Measurements from ENCODE around the gene P3H3.

P3H3 gene

DNA sequence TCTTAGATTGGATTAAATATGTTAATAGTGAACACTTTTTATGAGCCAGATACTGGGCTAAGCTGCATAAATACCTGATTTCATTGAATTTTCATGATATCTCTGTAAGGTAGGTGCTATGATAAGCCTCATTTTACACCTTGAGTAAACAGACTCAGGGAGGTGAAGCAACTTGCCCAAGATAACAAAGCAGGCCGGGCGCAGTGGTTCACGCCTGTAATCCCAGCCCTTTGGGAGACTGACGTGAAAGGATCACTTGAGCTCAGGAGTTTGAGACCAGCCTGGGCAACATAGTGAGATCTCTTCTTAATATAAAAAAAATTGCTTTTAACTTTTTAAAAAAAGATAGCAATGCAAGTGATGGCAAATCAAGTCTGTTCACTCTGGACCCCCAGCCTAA, 13.9 kb downstream of the P3H3 start:
- no peak for DNase-seq (ENCODE audit: low read depth in 1 of 2, low spot score in 1 of 2)

DNA sequence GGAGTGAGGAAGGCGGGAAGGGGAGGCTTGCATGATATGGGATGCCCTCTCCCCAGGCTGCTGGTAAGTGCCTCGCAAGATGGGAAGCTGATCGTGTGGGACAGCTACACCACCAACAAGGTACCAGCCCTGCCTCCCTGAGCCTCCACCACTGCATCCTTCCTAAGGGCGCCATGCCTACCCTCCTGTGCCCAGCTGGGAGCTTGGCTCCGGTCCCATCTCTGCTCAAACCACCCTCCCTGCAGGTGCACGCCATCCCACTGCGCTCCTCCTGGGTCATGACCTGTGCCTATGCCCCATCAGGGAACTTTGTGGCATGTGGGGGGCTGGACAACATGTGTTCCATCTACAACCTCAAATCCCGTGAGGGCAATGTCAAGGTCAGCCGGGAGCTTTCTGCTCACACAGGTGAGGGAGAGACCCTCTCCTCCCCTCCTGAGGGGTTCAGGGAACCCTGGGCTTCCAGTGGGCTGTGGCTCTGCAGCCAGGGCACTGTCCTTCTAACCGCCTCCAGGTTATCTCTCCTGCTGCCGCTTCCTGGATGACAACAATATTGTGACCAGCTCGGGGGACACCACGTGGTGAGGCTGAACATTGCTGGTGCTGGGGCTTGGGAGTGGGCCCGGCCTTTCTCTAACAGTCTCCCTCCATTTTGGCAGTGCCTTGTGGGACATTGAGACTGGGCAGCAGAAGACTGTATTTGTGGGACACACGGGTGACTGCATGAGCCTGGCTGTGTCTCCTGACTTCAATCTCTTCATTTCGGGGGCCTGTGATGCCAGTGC, 15.1 kb downstream of the P3H3 start:
- no peak for DNase-seq (ENCODE audit: low read depth in 1 of 2, low spot score in 1 of 2)

DNA sequence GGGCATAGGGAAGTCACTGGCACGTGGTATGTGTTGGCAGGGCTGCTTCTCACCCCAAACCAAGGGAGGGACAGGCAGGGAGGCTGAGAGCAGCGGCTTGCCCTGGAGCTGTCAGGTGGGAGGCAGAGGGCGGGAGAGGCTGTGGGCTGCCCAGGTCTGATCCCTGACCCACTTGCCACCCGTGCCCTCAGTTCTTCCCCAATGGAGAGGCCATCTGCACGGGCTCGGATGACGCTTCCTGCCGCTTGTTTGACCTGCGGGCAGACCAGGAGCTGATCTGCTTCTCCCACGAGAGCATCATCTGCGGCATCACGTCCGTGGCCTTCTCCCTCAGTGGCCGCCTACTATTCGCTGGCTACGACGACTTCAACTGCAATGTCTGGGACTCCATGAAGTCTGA, 17.2 kb downstream of the P3H3 start:
- no peak for DNase-seq (ENCODE audit: low read depth in 1 of 2, low spot score in 1 of 2)

DNA sequence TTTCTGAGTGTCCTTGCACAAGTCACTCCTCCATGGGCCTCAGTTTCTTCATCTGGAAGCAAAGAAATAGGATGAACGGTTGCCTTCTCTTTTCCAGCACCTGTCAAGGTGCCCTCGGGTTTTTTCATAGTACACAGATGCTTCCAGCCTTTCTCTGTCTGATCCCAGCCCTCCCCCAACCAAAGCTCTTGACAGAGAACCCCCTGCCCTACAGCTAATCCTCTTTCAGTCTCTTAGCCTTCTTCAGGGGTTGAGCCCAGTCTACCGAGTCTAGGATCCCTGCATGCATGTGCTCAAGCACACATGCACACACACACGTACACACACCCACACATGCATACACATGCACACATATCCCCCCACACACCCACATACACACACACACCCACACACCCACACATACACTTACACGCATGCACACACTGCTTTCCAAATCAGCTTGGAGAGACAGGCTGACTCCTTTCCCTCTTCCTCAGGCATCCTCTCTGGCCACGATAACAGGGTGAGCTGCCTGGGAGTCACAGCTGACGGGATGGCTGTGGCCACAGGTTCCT, 18.2 kb downstream of the P3H3 start:
- DNase-seq (ENCODE audit: low read depth in 1 of 2, low spot score in 1 of 2): no peak

DNA sequence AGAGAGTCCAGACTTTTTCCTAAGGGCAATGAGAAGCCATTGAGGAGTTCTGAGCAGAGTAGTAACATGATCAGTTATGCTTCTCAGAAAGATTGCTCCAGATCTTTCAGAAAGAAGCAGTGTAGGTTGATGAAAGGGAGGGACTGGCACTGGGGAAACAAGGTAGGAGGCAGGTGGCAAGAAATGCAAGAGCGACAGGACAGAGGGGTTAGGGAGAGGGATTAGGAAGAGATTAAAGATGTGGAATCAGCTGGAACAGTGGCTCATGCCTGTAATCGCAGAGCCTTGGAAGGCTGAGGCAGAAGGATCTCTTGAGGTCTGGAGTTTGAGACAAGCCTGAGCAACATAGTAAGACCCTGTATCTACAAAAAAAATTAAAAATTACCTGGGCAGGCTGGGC, 19.5 kb downstream of the P3H3 start:
- DNase-seq (ENCODE audit: low read depth in 1 of 2, low spot score in 1 of 2): no peak

DNA sequence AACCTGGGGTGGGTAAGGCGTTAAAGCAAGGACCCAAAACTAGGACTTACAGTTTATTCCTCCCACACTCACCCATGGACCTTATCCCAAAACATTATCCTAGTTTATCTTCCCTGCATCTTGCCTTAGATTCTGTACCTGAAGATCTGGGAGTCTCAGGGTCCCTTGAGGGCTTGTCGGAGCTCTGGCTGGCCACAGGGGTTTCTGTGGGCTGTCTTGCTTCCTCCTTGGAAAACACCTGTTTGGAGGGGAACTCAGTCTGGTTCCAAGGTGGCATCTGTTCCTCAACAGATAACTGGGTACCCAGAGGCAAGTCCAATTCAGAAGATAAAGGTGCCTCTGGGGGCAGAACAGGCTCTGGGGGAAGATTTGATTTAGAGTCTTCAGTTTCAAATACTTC, 21.2 kb downstream of the P3H3 start:
- DNase-seq (ENCODE audit: low read depth in 1 of 2, low spot score in 1 of 2): no peak

DNA sequence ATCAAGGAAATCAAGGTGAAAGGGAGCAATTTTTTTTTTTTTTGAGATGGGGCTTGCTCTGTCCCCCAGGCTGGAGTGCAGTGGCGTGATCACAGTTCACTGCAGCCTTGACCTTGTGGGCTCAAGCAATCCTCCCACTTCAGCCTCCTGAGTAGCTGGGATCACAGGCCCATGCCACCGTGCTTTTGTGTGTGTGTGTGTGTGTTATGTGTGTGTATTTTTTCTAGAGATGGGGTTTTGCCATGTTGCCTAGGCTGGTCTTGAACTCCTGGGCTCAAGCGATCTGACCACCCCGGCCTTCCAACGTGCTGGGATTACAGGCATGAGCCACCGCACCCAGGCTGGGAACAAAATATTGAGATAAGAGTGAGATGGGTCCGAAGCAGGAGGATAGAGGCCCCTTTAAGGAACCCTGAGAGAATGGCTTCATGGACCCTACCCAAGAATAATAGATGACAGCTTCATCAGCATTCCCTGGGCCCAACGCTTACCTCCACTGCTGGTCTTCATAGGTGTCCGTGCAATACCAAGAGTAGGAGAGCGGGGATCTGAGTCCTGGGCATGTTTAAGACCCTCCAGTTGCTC, 21.9 kb downstream of the P3H3 start:
- DNase-seq (ENCODE audit: low read depth in 1 of 2, low spot score in 1 of 2): no peak

DNA sequence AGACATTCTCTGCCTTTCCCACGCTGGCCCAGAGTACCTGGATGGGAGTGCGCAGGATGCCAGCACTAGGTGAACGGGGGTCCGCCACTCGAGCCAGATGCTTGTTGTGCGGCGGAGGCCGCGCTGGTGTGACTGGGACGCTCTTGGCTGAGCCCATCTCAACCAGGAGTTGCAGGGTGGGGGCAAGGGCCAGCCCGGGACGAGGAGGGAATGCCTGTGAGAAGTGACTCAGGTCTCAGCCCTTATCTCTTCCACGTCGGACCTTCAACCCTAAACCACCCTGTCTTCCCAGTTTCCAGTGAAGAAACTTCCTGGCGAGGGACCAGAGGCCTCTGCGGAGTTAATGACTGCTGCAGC, 22.6 kb downstream of the P3H3 start:
- DNase-seq (ENCODE audit: low read depth in 1 of 2, low spot score in 1 of 2): no peak

DNA sequence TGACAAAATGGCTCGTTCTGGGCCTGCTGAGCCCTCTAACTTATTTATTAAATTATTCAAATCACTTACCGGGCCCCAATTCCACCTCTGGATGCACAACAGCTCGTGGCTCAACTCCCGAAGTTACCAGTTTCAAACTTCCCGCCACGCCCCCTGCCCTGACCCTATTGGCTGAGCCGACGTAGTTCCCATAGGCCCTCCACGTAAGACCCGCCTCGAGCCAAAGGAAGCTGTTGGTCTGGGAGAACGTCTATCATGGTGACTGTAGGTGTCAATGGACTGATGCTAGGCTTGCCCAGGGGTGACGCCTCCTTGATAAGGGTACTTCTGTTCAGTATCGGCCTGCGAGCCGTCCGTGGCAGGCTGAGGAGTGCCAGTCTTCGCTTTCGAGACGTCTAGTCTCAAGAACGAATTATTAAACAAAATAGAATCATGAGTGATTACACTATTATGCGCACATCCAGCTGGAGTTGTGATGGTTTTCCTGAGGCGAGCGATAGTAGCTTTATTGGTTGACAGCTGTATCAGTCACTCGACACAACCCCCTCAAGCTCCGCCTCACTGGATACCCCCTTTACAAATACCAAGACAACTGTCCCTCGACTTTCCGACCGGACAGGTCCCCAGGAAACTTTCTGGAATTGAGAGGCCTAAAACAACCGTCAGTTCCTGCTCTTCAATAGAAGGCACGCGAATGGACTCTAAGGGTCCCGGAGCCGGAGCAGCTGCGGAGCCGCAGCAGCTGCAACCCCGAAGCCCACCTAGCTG, 23.1 kb downstream of the P3H3 start, which contains the start of gene CDCA3:
Gene CDCA3 (minus strand): TSS at position 134 of the 768 bp plus-strand sequence. CDS start 334 bp downstream, outside the sequence.
- peak; percentile 79 to 80 for DNase-seq (ENCODE audit: low read depth in 1 of 2, low spot score in 1 of 2)

DNA sequence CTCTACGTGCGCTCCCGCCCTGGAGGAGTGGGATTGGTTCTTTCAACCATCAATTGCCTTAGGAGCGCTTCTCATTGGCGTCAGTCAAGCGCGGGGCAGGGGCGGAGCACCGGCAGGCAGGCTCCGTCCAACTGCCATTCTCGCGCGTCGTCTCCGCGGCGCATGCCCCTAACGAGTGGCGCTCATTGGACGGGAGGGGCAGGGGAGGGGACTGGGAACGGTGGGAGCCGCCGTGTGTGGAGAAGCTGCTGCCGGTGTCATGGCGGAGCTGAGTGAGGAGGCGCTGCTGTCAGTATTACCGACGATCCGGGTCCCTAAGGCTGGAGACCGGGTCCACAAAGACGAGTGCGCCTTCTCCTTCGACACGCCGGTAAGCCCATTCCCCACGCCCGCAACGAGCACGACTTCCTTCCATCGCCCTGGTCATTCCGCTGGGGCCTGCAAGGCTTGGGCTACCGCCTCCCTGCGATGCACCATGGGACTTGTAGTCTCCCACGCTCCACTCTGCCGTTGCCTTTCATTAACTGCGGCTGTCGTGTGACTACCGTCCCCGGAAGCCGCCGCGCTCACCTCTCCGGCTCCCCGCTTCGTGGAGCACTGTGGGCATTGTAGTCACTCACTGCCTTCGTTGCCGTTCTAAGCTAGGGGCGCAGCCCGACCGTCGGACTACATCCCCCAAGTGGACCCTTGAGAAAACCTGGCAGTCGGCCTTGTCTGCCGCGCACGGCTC, 23.9 kb downstream of the P3H3 start, which contains the start of gene USP5:
Gene USP5 (plus strand): TSS at position 230 of the 730 bp plus-strand sequence. CDS start 30 bp downstream, at position 260.
- peak; percentile 93 to 98 for DNase-seq (ENCODE audit: low read depth in 1 of 2, low spot score in 1 of 2)

DNA sequence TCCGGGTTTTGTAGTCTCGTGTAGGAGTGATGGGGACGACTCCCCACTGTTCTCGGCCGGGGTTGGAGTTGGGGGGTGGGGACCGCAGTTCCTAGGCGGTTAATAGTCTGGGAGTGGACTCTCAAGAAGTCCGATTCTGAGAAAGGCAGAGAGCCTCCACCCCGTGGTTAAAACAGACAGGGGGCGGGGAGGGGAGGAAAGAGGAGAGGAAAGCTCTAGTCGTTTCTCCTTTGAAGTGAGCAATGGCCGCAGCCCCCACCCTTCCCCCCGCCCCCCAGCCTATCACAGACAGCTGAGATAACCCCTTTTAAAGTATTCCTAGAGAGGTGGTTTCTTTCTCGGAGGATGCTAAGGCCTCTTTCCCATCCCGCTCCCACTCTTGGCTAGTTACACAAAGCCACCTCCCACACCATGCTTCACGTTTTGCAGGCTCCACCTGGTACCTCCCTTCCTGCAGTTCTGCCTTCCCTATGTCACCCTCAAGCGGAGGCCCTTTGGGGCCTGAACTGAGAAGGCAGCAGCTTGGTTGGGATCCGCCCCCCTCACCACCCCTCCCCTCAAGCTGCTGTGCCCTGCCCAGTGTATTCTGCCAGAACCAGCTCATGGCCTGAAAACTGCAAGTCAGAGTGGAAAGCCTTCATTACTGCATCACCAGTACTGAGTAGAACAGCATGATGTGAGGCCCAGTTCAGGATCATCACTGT, 24.6 kb downstream of the P3H3 start:
- peak in 1 of 2 donors; percentile 52 for DNase-seq (ENCODE audit: low read depth in 1 of 2, low spot score in 1 of 2)

DNA sequence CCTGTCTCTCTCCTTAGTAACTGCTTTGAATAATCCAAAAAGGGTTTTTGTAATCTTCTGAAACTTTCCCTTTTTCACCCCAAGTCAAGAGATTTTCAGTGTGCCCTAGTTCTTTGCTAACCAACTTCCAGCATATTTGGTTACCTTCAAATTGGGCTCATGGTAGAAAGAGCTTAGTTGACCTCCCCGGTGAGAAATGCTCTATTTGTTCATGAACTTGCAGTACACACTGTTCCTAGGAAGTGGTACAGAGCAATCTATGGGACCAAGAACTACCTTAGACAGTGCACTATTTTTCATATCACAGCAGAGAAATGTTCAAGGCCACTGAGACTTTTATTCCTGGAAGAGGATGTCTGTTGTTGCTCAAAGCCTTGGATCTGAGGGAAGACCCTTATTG, 25.4 kb downstream of the P3H3 start:
- no peak for DNase-seq (ENCODE audit: low read depth in 1 of 2, low spot score in 1 of 2)

DNA sequence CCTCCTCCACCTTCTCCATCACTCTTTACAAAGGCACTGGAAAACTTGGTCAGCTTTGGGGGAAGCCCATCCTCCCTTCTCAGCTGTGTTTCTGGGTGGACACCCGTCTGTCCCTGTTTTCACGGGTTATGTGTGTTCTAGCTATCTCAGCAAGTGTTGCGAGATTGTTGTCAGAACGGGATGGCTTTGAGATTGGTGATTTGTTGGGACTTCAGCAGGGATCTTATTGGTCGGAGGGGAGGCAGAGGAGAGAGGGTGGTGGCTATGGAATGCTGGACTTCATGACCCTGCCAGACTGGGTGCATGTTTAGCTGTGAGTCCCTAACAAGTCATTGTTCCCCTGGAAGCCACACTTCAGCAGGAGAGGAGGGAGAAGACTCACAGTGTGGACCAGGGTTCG, 25.8 kb downstream of the P3H3 start:
- no peak for DNase-seq (ENCODE audit: low read depth in 1 of 2, low spot score in 1 of 2)

DNA sequence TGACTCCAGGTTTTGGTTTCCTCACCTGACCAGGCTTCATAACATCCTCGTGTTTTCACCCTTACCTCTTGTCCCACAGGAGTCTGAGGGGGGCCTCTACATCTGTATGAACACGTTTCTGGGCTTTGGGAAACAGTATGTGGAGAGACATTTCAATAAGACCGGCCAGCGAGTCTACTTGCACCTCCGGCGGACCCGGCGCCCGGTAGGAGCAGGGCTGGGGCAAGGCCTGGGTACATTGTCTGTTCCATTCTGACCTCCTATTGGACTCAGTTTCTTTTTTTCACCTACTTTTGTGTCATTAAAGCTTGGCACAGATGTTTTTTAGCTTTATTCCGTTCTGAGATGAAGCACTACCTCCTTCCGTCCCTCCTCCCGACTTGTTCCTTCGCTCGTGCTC, 27.1 kb downstream of the P3H3 start:
- no peak for DNase-seq (ENCODE audit: low read depth in 1 of 2, low spot score in 1 of 2)

DNA sequence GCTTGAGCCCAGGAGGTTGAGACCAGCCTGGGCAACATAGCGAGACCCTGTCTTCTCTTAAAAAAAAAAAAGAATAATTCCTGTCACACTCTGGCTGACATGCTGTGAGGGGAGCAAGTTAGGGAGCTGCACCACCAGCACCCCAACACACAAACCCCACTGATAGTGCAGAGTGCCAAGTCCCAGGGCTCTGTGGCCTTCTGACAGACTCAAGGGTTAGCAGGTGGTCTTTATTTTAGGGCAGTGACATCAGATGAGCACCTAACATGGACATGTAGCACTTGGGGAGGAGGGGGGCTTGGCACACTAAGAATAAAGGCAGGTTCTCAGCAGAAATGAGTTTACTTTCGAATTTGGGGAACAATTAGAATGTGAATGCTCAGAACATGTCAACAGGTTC, 30.6 kb downstream of the P3H3 start:
- no peak for DNase-seq (ENCODE audit: low read depth in 1 of 2, low spot score in 1 of 2)

DNA sequence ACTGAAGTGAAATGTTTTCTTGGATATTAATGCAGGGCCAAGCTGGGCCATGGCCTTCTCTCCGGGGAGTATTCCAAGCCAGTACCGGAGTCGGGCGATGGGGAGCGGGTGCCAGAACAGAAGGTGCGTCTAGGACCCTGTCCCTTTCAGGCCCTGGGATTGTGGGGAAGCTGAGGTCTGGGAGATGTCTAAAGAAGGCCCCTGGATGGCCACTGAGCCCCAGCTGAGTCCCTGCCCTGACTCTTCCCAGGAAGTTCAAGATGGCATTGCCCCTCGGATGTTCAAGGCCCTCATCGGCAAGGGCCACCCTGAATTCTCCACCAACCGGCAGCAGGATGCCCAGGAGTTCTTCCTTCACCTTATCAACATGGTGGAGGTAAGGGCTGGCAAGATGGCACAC, 31.9 kb downstream of the P3H3 start:
- no peak for DNase-seq (ENCODE audit: low read depth in 1 of 2, low spot score in 1 of 2)

DNA sequence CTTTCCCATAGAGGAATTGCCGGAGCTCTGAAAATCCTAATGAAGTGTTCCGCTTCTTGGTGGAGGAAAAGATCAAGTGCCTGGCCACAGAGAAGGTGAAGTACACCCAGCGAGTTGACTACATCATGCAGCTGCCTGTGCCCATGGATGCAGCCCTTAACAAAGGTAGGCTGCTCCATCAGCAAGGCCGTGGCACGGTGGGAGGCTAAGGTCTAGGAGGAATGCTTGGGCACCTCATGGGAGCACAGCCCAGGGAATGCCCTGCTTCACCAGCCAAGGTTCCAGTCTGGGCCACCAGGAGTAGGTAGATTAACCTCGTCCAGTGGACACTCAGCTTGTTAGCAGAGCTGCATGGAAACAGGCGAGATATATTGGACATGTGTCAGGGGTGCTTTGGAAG, 32.7 kb downstream of the P3H3 start:
- DNase-seq (ENCODE audit: low read depth in 1 of 2, low spot score in 1 of 2): no peak

DNA sequence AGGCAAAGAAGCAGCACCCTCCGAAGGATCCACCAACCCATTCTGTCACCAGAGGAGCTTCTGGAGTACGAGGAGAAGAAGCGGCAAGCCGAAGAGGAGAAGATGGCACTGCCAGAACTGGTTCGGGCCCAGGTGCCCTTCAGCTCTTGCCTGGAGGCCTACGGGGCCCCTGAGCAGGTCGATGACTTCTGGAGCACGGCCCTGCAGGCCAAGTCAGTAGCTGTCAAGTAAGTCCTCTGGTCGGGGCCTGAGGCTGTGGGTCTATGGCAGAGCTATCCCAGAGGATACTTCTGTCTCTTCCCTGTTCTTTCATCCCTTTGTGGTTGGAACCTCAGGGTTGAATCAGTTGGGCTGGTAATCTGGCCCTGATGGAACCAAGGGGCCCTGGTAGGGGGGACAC, 33.2 kb downstream of the P3H3 start:
- DNase-seq (ENCODE audit: low read depth in 1 of 2, low spot score in 1 of 2): no peak

DNA sequence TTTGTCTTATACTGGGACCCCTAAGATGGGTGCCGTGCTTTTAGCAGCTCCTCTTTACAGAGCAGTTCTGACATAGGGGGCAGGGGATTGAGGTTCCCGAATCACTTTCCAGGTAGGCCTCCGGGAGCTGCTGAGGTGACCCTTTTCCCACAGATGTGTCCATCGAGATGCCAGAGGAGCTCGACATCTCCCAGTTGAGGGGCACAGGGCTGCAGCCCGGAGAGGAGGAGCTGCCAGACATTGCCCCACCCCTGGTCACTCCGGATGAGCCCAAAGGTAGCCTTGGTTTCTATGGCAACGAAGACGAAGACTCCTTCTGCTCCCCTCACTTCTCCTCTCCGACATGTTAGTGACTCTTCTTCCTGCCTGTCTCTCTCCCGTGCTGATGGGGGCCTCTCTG, 34.8 kb downstream of the P3H3 start:
- no peak for DNase-seq (ENCODE audit: low read depth in 1 of 2, low spot score in 1 of 2)

DNA sequence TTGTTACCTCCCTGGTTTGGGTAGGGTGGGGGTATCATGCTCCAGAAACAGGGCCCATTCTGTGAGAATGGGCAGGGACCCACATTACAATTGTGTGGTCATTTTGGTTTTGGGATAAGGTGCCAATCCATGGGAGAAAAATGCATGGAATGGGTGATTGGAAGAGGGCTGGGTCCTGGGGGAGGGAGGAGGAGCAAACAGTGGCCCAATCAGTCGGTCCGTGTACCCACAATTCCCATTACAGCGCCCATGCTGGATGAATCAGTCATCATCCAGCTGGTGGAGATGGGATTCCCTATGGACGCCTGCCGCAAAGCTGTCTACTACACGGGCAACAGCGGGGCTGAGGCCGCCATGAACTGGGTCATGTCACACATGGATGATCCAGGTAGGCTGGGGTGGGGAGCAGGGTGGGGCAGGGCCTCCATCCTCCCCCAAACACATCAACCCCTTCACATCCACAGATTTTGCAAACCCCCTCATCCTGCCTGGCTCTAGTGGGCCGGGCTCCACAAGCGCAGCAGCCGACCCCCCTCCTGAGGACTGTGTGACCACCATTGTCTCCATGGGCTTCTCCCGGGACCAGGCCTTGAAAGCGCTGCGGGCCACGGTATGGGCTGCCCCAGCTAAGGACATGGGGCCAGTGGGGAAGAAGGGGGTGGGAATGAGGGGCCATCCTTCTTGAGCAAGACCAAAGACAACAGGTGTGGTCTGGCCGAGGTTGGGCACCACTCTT, 35.5 kb downstream of the P3H3 start:
- DNase-seq (ENCODE audit: low read depth in 1 of 2, low spot score in 1 of 2): no peak
